K562 (cell line): ENCODE results near the gene CACNA1C. TPM values are rescaled to one million over a fixed set of nuclear protein-coding genes. Genes with fewer than 3 reads are reported as not detected.

Source experiments
- ATAC-seq: fragments of 200-7000 bp; cut with Tn5 transposase; 3 replicates; pipeline ENCODE4 v1.9.1; 2020; ENCODE audit warnings: moderate library complexity
- BruUV-seq: library from RNA; stranded (reverse); fragments of 400-500 nt; replicated peaks from 2 replicates; lab custom pipeline; 2021; lab: Mats Ljungman, UMichigan
- CTCF ChIA-PET: fragments of 300-600 bp; formaldehyde crosslinking; extraction: SDS; loops from one replicate; lab custom pipeline; 2021; ENCODE audit warnings: low intra/inter-chr PET ratio; lab: Yijun Ruan, JAX
- POLR2A ChIA-PET: fragments of 300-600, 350-650 bp; sonication (Branson Sonifier 250); formaldehyde crosslinking; extraction: SDS; loops from one replicate; lab custom pipeline; 2021; ENCODE audit warnings: antibody characterized with exemption, inconsistent platforms; lab: Yijun Ruan, JAX
- DNase-seq, 4 experiments: peaks; one replicate each; pipeline versions ENCODE4 v3.0.0 to v3.0.0-alpha.2; 2011 to 2018; ENCODE audit warnings: low spot score in 3 of 4, mixed read lengths in 3 of 4; ENCODE audit errors: extremely low read depth in 1 of 4
- FAIRE-seq: peaks from 2 replicates; lab custom pipeline; 2011; peaks lifted over from hg19 to GRCh38; lab: Jason Lieb, UNC
- H2AFZ ChIP-seq: 2 replicates; pipeline ENCODE4 v1.6.0; 2011; ENCODE audit warnings: low read depth, low read length, control low read depth, inconsistent platforms
- H3K27ac ChIP-seq: fragments of 200-600 bp; 3 replicates; pipeline ENCODE4 v1.8.0; 2011; ENCODE audit warnings: low read depth, mild to moderate bottlenecking, control low read depth, inconsistent platforms, low read length, moderate library complexity, mixed read lengths; ENCODE audit errors: extremely low read depth
- H3K27me3 ChIP-seq, 2 experiments: fragments of 300-600 bp in 1 of 2; 2 replicates in 1 of 2; 3 replicates in 1 of 2; pipeline versions ENCODE4 v1.6.0 to v1.8.0; 2011; ENCODE audit warnings: inconsistent platforms in 2 of 2, low read length in 2 of 2, mild to moderate bottlenecking in 1 of 2, mixed read lengths in 1 of 2, moderate library complexity in 1 of 2; ENCODE audit not compliant: control insufficient read depth in 2 of 2, insufficient read depth in 2 of 2
- H3K36me3 ChIP-seq: fragments of 300-600 bp; 3 replicates; pipeline ENCODE4 v1.8.0; 2011; ENCODE audit warnings: mild to moderate bottlenecking, low read length, inconsistent platforms; ENCODE audit not compliant: control insufficient read depth, insufficient read depth
- H3K4me1 ChIP-seq, 2 experiments: fragments of 200-600 bp in 1 of 2; replicated peaks in 1 of 2; 2 replicates in 1 of 2; 3 replicates in 1 of 2; pipeline versions ENCODE4 v1.5.1 to v1.8.0; 2011; ENCODE audit warnings: inconsistent platforms in 2 of 2, low read length in 2 of 2, mild to moderate bottlenecking in 1 of 2, mixed read lengths in 1 of 2, moderate library complexity in 1 of 2; ENCODE audit not compliant: control insufficient read depth in 2 of 2, insufficient read depth in 2 of 2
- H3K4me2 ChIP-seq: 2 replicates; pipeline ENCODE4 v1.6.1; 2011; ENCODE audit warnings: low read length, control low read depth, inconsistent platforms, mixed read lengths; ENCODE audit not compliant: insufficient read depth
- H3K4me3 ChIP-seq: fragments of 200-600 bp; sonication (generic), shearing (Covaris generic); 2 replicates; pipeline ENCODE4 v1.5.1; 2016; ENCODE audit warnings: control low read depth, inconsistent platforms
- H3K79me2 ChIP-seq: fragments of 200-600 bp; 3 replicates; pipeline ENCODE4 v1.8.0; 2011; ENCODE audit warnings: low read length, inconsistent platforms; ENCODE audit not compliant: control insufficient read depth, insufficient read depth
- H3K9ac ChIP-seq, 2 experiments: 2 replicates each; pipeline versions ENCODE4 v1.6.0 to v1.6.1; 2011; ENCODE audit warnings: low read depth in 2 of 2, low read length in 2 of 2, control low read depth in 1 of 2, inconsistent platforms in 1 of 2, mild to moderate bottlenecking in 1 of 2, mixed read lengths in 1 of 2; ENCODE audit not compliant: insufficient read depth in 1 of 2
- H3K9me1 ChIP-seq: one replicate; pipeline ENCODE4 v1.6.0; 2011; ENCODE audit warnings: inconsistent platforms, mild to moderate bottlenecking, low read length, moderate library complexity; ENCODE audit not compliant: control insufficient read depth, insufficient read depth
- H3K9me3 ChIP-seq: replicated peaks from 2 replicates; pipeline ENCODE4 v1.5.1; 2011; ENCODE audit warnings: low read depth, low read length, inconsistent platforms; ENCODE audit not compliant: control insufficient read depth, insufficient read depth
- H4K20me1 ChIP-seq: replicated peaks from 2 replicates; pipeline ENCODE4 v1.6.1; 2011; ENCODE audit warnings: low read length, inconsistent platforms, mixed read lengths; ENCODE audit not compliant: control insufficient read depth, insufficient read depth
- RCOR1 ChIP-seq, 2 experiments: IDR thresholded peaks; 2 replicates each; pipeline ENCODE4 v1.6.1; 2012; ENCODE audit warnings: low read depth in 2 of 2, low read length in 2 of 2, borderline replicate concordance in 1 of 2, improper control_type of control experiment in 1 of 2
- TAF9B ChIP-seq: fragments of 450-650 bp; IDR thresholded peaks from 2 replicates; pipeline ENCODE4 v1.6.1; 2018; ENCODE audit warnings: mild to moderate bottlenecking; ENCODE audit not compliant: partially characterized antibody
- WGBS: fragments of 100-300 bp; shearing (Covaris generic); methylation state at CpG from one replicate; pipeline ENCODE4 v1.1.6; 2016; ENCODE audit warnings: low coverage, mixed read lengths; ENCODE audit not compliant: insufficient coverage; ENCODE audit errors: missing lambda C conversion rate; 5-methylcytosine and 5-hydroxymethylcytosine counted together
- in situ Hi-C: fragments of 300-500 bp; cut with MboI; formaldehyde crosslinking; loops from 4 replicates; pipeline ENCODE4 v1.15.0; 2018; ENCODE audit warnings: inconsistent platforms, mixed read lengths
- intact Hi-C: fragments of 100-400 bp; cut with micrococcal nuclease; formaldehyde crosslinking; loops from 2 replicates; pipeline ENCODE4 v1.14.2; 2022
- polyA plus RNA-seq, 8 experiments: library from polyadenylated mRNA; depleted of rRNA in 4 of 8; stranded (reverse) in 5 of 8; unstranded in 3 of 8; fragments of >200 nt; fragmentation: Nextera tagmentation in 2 of 8; fragmentation: Illumina TruSeq in 1 of 8; extraction: Ambion mirVana in 2 of 8; extraction: Trizol in 1 of 8; gene quantifications; 2 replicates each; pipeline versions ENCODE4 v1.2.1 to v1.2.3, GENCODE V29; 2011 to 2014; ENCODE audit warnings: inconsistent platforms in 1 of 8, missing spikeins in 1 of 8
- total RNA-seq, 7 experiments: library from RNA; depleted of rRNA in 6 of 7; stranded (reverse); fragments of >200 nt in 6 of 7; fragmentation: Illumina TruSeq in 2 of 7; extraction: Trizol in 2 of 7; gene quantifications; 2 replicates each; pipeline versions ENCODE4 v1.2.1 to v1.2.3, GENCODE V29; 2011 to 2021; ENCODE audit warnings: low replicate concordance in 1 of 7
- TF ChIP-seq, protein P1 (sequence below): fragments of 450-650 bp; IDR thresholded peaks from 2 replicates; pipeline ENCODE4 v1.7.0; 2016; ENCODE audit warnings: borderline replicate concordance
- TF ChIP-seq, protein P2 (sequence below): fragments of 250-450 bp; sonication (Bioruptor Pico); IDR thresholded peaks from 2 replicates; pipeline ENCODE4 v1.4.0; 2020

The CACNA1C gene
- total and polyA plus RNA-seq, 9 of the 15 experiments (the other 6 are each of a cell fraction or from before 2014, with no cell fraction given) = not detected

DNA sequence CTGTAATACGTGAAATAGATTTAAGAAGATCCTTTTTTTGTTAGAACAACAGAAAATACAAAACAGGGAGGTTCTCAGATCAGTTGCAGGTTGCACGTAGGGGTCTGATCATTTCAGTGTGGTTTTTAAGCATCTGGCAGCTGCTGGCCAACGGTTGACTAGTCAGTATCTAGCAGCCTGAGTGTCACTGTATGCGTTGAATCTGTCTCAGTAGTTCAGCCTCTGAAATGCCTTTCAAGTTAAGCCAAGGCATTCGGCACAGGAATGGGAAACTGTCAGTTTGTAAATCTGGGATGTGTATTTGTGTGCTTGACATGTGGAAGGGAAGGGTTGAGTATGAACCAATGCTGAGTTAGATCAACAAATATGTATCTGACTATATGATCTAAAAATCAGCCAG is 165.9 kb downstream of the CACNA1C start:
- no peaks in the 10 kb centered on the region for H3K4me1 ChIP-seq
- no peaks in the 10 kb centered on the region for H3K9me3 ChIP-seq
- FAIRE-seq (no peak), DNase-seq (no peak), ATAC-seq (no peak)
- H3K4me2 ChIP-seq = no peak overlapping the region
- no peaks in the 10 kb centered on the region for H3K79me2 ChIP-seq
- ChIA-PET CTCF (no interaction called here), POLR2A (no interaction called here)
- TF ChIP-seq RCOR1 (IDR thresholded peaks at IDR 0.05; ENCODE audit: borderline replicate concordance in 1 of 2, low read depth in 2 of 2, low read length in 2 of 2) (no peak), TAF9B (no peak)
- TF ChIP-seq, protein P1, sequence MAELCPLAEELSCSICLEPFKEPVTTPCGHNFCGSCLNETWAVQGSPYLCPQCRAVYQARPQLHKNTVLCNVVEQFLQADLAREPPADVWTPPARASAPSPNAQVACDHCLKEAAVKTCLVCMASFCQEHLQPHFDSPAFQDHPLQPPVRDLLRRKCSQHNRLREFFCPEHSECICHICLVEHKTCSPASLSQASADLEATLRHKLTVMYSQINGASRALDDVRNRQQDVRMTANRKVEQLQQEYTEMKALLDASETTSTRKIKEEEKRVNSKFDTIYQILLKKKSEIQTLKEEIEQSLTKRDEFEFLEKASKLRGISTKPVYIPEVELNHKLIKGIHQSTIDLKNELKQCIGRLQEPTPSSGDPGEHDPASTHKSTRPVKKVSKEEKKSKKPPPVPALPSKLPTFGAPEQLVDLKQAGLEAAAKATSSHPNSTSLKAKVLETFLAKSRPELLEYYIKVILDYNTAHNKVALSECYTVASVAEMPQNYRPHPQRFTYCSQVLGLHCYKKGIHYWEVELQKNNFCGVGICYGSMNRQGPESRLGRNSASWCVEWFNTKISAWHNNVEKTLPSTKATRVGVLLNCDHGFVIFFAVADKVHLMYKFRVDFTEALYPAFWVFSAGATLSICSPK = no peak
- H2AFZ ChIP-seq = no peak overlapping the region
- H3K9ac ChIP-seq = no peak overlapping the region
- WGBS = 0% methylated on average over 5 of the region's 5 CpGs
- intact Hi-C loops = no loop called here
- no peaks in the 10 kb centered on the region for H3K9me1 ChIP-seq
- no TSS peak for BruUV-seq
- no peaks in the 10 kb centered on the region for H4K20me1 ChIP-seq
- H3K27me3 ChIP-seq = peaks cover 0 to 22% of the 10 kb centered on the region in 2 experiments; a peak in 1 of 5 replicates
- in situ Hi-C loops = no loop called here
- no peaks in the 10 kb centered on the region for H3K36me3 ChIP-seq
- H3K4me3 ChIP-seq = no peak overlapping the region
- H3K27ac ChIP-seq = no peak overlapping the region

- in situ Hi-C loops = no loop called here
- Histone ChIP-seq H3K27ac (no peak overlapping the region), H3K4me1 (no peaks in the 10 kb centered on the region), H3K9me3 (no peaks in the 10 kb centered on the region), H3K9me1 (no peaks in the 10 kb centered on the region), H4K20me1 (no peaks in the 10 kb centered on the region), H2AFZ (no peak overlapping the region), H3K79me2 (no peaks in the 10 kb centered on the region), H3K4me2 (no peak overlapping the region), H3K9ac (no peak overlapping the region), H3K27me3 (no peaks in the 10 kb centered on the region), H3K4me3 (no peak overlapping the region), H3K36me3 (no peaks in the 10 kb centered on the region)
- BruUV-seq = no TSS peak
- FAIRE-seq = no peak
- ChIA-PET CTCF (no interaction called here), POLR2A (no interaction called here)
- 0% methylated on average over 4 of the region's 4 CpGs for WGBS
- no peak for ATAC-seq
- intact Hi-C loops = no loop called here
- TF ChIP-seq, protein P2, sequence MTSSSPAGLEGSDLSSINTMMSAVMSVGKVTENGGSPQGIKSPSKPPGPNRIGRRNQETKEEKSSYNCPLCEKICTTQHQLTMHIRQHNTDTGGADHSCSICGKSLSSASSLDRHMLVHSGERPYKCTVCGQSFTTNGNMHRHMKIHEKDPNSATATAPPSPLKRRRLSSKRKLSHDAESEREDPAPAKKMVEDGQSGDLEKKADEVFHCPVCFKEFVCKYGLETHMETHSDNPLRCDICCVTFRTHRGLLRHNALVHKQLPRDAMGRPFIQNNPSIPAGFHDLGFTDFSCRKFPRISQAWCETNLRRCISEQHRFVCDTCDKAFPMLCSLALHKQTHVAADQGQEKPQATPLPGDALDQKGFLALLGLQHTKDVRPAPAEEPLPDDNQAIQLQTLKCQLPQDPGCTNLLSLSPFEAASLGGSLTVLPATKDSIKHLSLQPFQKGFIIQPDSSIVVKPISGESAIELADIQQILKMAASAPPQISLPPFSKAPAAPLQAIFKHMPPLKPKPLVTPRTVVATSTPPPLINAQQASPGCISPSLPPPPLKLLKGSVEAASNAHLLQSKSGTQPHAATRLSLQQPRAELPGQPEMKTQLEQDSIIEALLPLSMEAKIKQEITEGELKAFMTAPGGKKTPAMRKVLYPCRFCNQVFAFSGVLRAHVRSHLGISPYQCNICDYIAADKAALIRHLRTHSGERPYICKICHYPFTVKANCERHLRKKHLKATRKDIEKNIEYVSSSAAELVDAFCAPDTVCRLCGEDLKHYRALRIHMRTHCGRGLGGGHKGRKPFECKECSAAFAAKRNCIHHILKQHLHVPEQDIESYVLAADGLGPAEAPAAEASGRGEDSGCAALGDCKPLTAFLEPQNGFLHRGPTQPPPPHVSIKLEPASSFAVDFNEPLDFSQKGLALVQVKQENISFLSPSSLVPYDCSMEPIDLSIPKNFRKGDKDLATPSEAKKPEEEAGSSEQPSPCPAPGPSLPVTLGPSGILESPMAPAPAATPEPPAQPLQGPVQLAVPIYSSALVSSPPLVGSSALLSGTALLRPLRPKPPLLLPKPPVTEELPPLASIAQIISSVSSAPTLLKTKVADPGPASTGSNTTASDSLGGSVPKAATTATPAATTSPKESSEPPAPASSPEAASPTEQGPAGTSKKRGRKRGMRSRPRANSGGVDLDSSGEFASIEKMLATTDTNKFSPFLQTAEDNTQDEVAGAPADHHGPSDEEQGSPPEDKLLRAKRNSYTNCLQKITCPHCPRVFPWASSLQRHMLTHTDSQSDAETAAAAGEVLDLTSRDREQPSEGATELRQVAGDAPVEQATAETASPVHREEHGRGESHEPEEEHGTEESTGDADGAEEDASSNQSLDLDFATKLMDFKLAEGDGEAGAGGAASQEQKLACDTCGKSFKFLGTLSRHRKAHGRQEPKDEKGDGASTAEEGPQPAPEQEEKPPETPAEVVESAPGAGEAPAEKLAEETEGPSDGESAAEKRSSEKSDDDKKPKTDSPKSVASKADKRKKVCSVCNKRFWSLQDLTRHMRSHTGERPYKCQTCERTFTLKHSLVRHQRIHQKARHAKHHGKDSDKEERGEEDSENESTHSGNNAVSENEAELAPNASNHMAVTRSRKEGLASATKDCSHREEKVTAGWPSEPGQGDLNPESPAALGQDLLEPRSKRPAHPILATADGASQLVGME (CRISPR knock-in tag) = no peak
- DNase-seq = no peak
Observed at GRCh38 chr12:2221030-2221621, 168.3 kb downstream of the CACNA1C start.
